Vagina (tissue), 2 donors: ENCODE data around the gene ARHGEF5.
A peak's percentile ranks its signal among the peaks of the same experiment; 100 is the strongest.

Experiments used
- CTCF ChIP-seq, 3 experiments: fragments of 450-650 bp in 2 of 3; fragments of 200-600 bp in 1 of 3; sonication (generic) in 1 of 3; IDR thresholded peaks; one replicate each; pipeline ENCODE4 v1.5.1; 2017 to 2019; ENCODE audit warnings: antibody characterized with exemption in 3 of 3, mild to moderate bottlenecking in 2 of 3, moderate library complexity in 2 of 3
- POLR2A ChIP-seq, 2 donors: fragments of 450-650 bp; IDR thresholded peaks; one replicate each; pipeline ENCODE4 v1.6.1; 2017; ENCODE audit warnings: antibody characterized with exemption in 2 of 2, mild to moderate bottlenecking in 2 of 2, moderate library complexity in 2 of 2
- POLR2AphosphoS5 ChIP-seq, 2 donors: sonication (generic); formaldehyde crosslinking; IDR thresholded peaks; one replicate each; pipeline ENCODE4 v1.9.0; 2017; ENCODE audit warnings: antibody characterized with exemption in 2 of 2, mild to moderate bottlenecking in 2 of 2, low read depth in 1 of 2; ENCODE audit not compliant: insufficient read depth in 1 of 2

- peak; percentile 53 to 74 (median 64) for TF ChIP-seq CTCF (IDR thresholded peaks at IDR 0.05)
- no peak for TF ChIP-seq POLR2A (IDR thresholded peaks at IDR 0.05)
- no peak for TF ChIP-seq POLR2AphosphoS5 (IDR thresholded peaks at IDR 0.05; ENCODE audit: insufficient read depth in 1 of 2, low read depth in 1 of 2)
Observed at GRCh38 chr7:144391823-144392255, 36.6 kb downstream of the ARHGEF5 start.
